HepG2 (cell line): ENCODE measurements around the gene HHATL. TPM values are rescaled to one million over a fixed set of nuclear protein-coding genes. Genes with fewer than 3 reads are reported as not detected.

Experiments
- CENPT ChIP-seq: sonication (generic); formaldehyde crosslinking; IDR thresholded peaks from 2 replicates; pipeline ENCODE4 v1.8.0; 2022; ENCODE audit warnings: low read depth, mild to moderate bottlenecking, moderate library complexity, missing genetic modification reagents
- DRAP1 ChIP-seq: IDR thresholded peaks from 2 replicates; pipeline ENCODE4 v1.6.1; 2016; ENCODE audit warnings: missing genetic modification reagents, missing compliant biosample characterization
- E2F5 ChIP-seq: sonication (generic); formaldehyde crosslinking; conservative IDR thresholded peaks from 2 replicates; pipeline ENCODE4 v1.4.0; 2020; ENCODE audit warnings: missing genetic modification reagents
- FOXC1 ChIP-seq: sonication (generic); formaldehyde crosslinking; IDR thresholded peaks from 2 replicates; pipeline ENCODE4 v1.8.0; 2022; ENCODE audit warnings: mild to moderate bottlenecking, missing genetic modification reagents, borderline replicate concordance
- HNRNPUL1 ChIP-seq: fragments of 200-400 bp; formaldehyde crosslinking; IDR thresholded peaks from 2 replicates; pipeline ENCODE4 v1.6.1; 2017; ENCODE audit warnings: low read depth, mild to moderate bottlenecking, low read length, moderate library complexity
- IKZF4 ChIP-seq: sonication (generic); formaldehyde crosslinking; IDR thresholded peaks from 2 replicates; pipeline ENCODE4 v1.5.1; 2020; ENCODE audit warnings: borderline replicate concordance, mild to moderate bottlenecking, low read depth, missing genetic modification reagents; ENCODE audit errors: not compliant biosample characterization
- KDM1A ChIP-seq: IDR thresholded peaks from 2 replicates; pipeline ENCODE4 v1.6.1; 2016; ENCODE audit warnings: missing compliant biosample characterization
- NFKB2 ChIP-seq: sonication (generic); formaldehyde crosslinking; IDR thresholded peaks from 2 replicates; pipeline ENCODE4 v1.4.0; 2020; ENCODE audit warnings: missing genetic modification reagents, borderline replicate concordance
- PBX3 ChIP-seq: sonication (generic); formaldehyde crosslinking; IDR thresholded peaks from 2 replicates; pipeline ENCODE4 v1.8.1; 2023; ENCODE audit warnings: missing genetic modification reagents, inconsistent platforms, borderline replicate concordance
- REXO4 ChIP-seq: sonication (generic); formaldehyde crosslinking; IDR thresholded peaks from 2 replicates; pipeline ENCODE4 v1.8.0; 2022; ENCODE audit warnings: missing genetic modification reagents, mild to moderate bottlenecking, borderline replicate concordance
- ZNF205 ChIP-seq: IDR thresholded peaks from 2 replicates; pipeline ENCODE4 v1.6.1; 2018; ENCODE audit warnings: missing biosample characterization, missing genetic modification reagents
- ZNF557 ChIP-seq: sonication (generic); formaldehyde crosslinking; IDR thresholded peaks from 2 replicates; pipeline ENCODE4 v1.4.0; 2020; ENCODE audit warnings: missing genetic modification reagents
- ZNF589 ChIP-seq: sonication (generic); formaldehyde crosslinking; conservative IDR thresholded peaks from 2 replicates; pipeline ENCODE4 v1.8.0; 2022; ENCODE audit warnings: mild to moderate bottlenecking, moderate library complexity, missing genetic modification reagents
- ZNF616 ChIP-seq: sonication (generic); formaldehyde crosslinking; IDR thresholded peaks from 2 replicates; pipeline ENCODE4 v1.5.0; 2020; ENCODE audit warnings: low read depth, mild to moderate bottlenecking, missing genetic modification reagents
- ZNF672 ChIP-seq: sonication (generic); formaldehyde crosslinking; IDR thresholded peaks from 2 replicates; pipeline ENCODE4 v1.8.1; 2022; ENCODE audit warnings: missing genetic modification reagents
- ZSCAN20 ChIP-seq: sonication (generic); formaldehyde crosslinking; IDR thresholded peaks from 2 replicates; pipeline ENCODE4 v1.4.0; 2020; ENCODE audit warnings: missing genetic modification reagents, mild to moderate bottlenecking, borderline replicate concordance
- polyA plus RNA-seq, 8 experiments: library from polyadenylated mRNA; depleted of rRNA in 3 of 8; stranded (reverse) in 7 of 8; unstranded in 1 of 8; fragments of >200 nt; fragmentation: Illumina TruSeq in 4 of 8; extraction: Trizol in 4 of 8; gene quantifications; 2 replicates each; pipeline versions ENCODE4 v1.2.1 to v1.2.3, GENCODE V29; 2011 to 2016; ENCODE audit warnings: low read depth in 4 of 8, missing spikeins in 1 of 8, mixed read lengths in 1 of 8; ENCODE audit not compliant: insufficient read depth in 1 of 8
- total RNA-seq, 5 experiments: library from RNA; depleted of rRNA; stranded (reverse); fragments of >200 nt; fragmentation: Illumina TruSeq; extraction: Trizol; gene quantifications; 2 replicates each; pipeline ENCODE4 v1.2.3, GENCODE V29; 2016; ENCODE audit warnings: low read depth in 1 of 5
- TF ChIP-seq, protein P1 (sequence below): sonication (generic); formaldehyde crosslinking; IDR thresholded peaks from 2 replicates; pipeline ENCODE4 v1.4.0; 2020; ENCODE audit warnings: missing genetic modification reagents
- TF ChIP-seq, protein P2 (sequence below): sonication (generic); formaldehyde crosslinking; IDR thresholded peaks from 2 replicates; pipeline ENCODE4 v1.4.0; 2020; ENCODE audit warnings: missing genetic modification reagents
- TF ChIP-seq, protein P3 (sequence below), 2 experiments: fragments of 450-650 bp in 1 of 2; sonication (generic) in 1 of 2; formaldehyde crosslinking; IDR thresholded peaks; 2 replicates each; pipeline versions ENCODE4 v1.5.0 to v1.8.0; 2020 to 2022; ENCODE audit warnings: mild to moderate bottlenecking in 1 of 2, missing genetic modification reagents in 1 of 2

HHATL gene
- total and polyA plus RNA-seq, 2 of the 13 experiments (the other 11 are each of a cell fraction or from before 2014, with no cell fraction given) = 0.26 TPM; not detected in 1

DNA sequence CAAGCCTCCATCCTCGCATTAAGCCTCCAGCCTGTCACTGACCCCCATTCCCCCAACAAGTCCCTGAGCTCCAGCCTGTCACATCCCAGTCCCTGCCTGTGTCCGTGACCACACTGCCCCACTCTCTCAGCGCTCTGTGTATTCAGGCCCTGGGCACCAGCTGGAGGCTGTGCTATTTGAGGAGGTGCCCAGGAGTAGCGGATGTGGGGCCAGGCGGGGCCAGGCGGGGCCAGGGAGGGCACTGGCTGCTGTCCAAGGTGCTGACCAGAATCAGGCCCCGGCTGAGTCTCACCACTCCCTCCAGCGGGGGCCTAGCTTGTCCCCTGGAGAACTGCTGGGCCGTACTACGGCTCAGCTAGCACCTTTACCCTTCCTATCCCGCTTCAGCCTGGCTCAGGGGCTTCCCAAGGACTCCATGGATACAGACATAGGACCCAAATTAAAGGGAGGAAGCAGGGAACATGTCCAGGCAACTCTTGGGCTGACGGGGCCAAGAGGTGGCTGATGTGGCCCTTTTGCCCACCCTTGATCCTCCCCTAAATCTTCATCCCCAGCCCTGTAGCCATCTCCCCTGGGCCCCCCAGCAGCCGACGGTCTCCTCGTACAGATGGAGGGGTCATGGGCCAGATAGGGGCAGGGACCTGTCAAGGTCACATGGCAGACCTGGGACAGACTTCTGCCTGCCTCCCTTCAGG is 1.1 kb downstream of the HHATL start (continued):
- peak; percentile 58 for TF ChIP-seq DRAP1 (CRISPR knock-in tag)
- peak; percentile 86; the same call in 1 of the 2 replicates for TF ChIP-seq ZNF589
- TF ChIP-seq, protein P1, sequence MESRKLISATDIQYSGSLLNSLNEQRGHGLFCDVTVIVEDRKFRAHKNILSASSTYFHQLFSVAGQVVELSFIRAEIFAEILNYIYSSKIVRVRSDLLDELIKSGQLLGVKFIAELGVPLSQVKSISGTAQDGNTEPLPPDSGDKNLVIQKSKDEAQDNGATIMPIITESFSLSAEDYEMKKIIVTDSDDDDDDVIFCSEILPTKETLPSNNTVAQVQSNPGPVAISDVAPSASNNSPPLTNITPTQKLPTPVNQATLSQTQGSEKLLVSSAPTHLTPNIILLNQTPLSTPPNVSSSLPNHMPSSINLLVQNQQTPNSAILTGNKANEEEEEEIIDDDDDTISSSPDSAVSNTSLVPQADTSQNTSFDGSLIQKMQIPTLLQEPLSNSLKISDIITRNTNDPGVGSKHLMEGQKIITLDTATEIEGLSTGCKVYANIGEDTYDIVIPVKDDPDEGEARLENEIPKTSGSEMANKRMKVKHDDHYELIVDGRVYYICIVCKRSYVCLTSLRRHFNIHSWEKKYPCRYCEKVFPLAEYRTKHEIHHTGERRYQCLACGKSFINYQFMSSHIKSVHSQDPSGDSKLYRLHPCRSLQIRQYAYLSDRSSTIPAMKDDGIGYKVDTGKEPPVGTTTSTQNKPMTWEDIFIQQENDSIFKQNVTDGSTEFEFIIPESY (CRISPR knock-in tag) = no peak
- TF ChIP-seq, protein P2, sequence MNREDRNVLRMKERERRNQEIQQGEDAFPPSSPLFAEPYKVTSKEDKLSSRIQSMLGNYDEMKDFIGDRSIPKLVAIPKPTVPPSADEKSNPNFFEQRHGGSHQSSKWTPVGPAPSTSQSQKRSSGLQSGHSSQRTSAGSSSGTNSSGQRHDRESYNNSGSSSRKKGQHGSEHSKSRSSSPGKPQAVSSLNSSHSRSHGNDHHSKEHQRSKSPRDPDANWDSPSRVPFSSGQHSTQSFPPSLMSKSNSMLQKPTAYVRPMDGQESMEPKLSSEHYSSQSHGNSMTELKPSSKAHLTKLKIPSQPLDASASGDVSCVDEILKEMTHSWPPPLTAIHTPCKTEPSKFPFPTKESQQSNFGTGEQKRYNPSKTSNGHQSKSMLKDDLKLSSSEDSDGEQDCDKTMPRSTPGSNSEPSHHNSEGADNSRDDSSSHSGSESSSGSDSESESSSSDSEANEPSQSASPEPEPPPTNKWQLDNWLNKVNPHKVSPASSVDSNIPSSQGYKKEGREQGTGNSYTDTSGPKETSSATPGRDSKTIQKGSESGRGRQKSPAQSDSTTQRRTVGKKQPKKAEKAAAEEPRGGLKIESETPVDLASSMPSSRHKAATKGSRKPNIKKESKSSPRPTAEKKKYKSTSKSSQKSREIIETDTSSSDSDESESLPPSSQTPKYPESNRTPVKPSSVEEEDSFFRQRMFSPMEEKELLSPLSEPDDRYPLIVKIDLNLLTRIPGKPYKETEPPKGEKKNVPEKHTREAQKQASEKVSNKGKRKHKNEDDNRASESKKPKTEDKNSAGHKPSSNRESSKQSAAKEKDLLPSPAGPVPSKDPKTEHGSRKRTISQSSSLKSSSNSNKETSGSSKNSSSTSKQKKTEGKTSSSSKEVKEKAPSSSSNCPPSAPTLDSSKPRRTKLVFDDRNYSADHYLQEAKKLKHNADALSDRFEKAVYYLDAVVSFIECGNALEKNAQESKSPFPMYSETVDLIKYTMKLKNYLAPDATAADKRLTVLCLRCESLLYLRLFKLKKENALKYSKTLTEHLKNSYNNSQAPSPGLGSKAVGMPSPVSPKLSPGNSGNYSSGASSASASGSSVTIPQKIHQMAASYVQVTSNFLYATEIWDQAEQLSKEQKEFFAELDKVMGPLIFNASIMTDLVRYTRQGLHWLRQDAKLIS (CRISPR knock-in tag) = no peak
- peak; percentile 64; the same call in 1 of the 2 replicates for TF ChIP-seq FOXC1 (CRISPR knock-in tag)
- no peak for TF ChIP-seq HNRNPUL1
- TF ChIP-seq PBX3 (CRISPR knock-in tag) = peak; percentile 89; the same call in 1 of the 2 replicates
- no peak for TF ChIP-seq ZNF672 (CRISPR knock-in tag)
- TF ChIP-seq REXO4 (CRISPR knock-in tag) = no peak
- peak; percentile 98 for TF ChIP-seq NFKB2 (CRISPR knock-in tag)
- peak; percentile 90 for TF ChIP-seq ZNF557 (CRISPR knock-in tag)
- TF ChIP-seq ZNF616 (CRISPR knock-in tag) = peak; percentile 81; the same call in 1 of the 2 replicates
- peak; percentile 87 for TF ChIP-seq IKZF4 (CRISPR knock-in tag)
- 0 out of 2 replicates have a peak, but pooled peaks have one; percentile 61 for TF ChIP-seq ZNF205 (CRISPR knock-in tag)
- peak; percentile 69; the same call in 1 of the 2 replicates for TF ChIP-seq E2F5
- TF ChIP-seq ZSCAN20 = peak; percentile 95
- TF ChIP-seq CENPT (CRISPR knock-in tag) = peak; percentile 81; the same call in 1 of the 2 replicates
- TF ChIP-seq, protein P3, sequence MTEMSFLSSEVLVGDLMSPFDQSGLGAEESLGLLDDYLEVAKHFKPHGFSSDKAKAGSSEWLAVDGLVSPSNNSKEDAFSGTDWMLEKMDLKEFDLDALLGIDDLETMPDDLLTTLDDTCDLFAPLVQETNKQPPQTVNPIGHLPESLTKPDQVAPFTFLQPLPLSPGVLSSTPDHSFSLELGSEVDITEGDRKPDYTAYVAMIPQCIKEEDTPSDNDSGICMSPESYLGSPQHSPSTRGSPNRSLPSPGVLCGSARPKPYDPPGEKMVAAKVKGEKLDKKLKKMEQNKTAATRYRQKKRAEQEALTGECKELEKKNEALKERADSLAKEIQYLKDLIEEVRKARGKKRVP (CRISPR knock-in tag; IDR thresholded peaks at IDR 0.05) = 0 out of 4 replicates have a peak, but pooled peaks of 1 of the 2 experiments have one; percentile 32
- no peak for TF ChIP-seq KDM1A (CRISPR knock-in tag)
